Measurements from ENCODE around the gene TMCO4.

- TF ChIP-seq CTCF (IDR thresholded peaks at IDR 0.05) (no peak), POLR2A (IDR thresholded peaks at IDR 0.05) (no peak)
Observed at GRCh38 chr1:19728413-19729145, 71.1 kb downstream of the TMCO4 start.

Data from right lobe of liver (tissue), 4 donors.